ENCODE results near the gene KLF4. TPM values are rescaled to one million over a fixed set of nuclear protein-coding genes. Genes with fewer than 3 reads are reported as not detected.

The KLF4 gene
- total RNA-seq, 1 donor from 2014 or later: 4.4 TPM

- Histone ChIP-seq H3K4me2 (ENCODE audit: low read length) (no peak overlapping the region), H3K27me3 (ENCODE audit: insufficient read depth, low read length) (peaks cover 4% of the 10 kb centered on the region), H3K27ac (ENCODE audit: low read depth, low read length) (no peak overlapping the region), H3K4me3 (ENCODE audit: insufficient read depth, low read depth, low read length) (no peak overlapping the region), H2AFZ (ENCODE audit: low read depth, low read length) (no peak overlapping the region), H3K79me2 (ENCODE audit: insufficient read depth, low read length) (no peaks in the 10 kb centered on the region), H3K9ac (ENCODE audit: low read length) (no peak overlapping the region), H3K4me1 (ENCODE audit: insufficient read depth, low read length) (peaks cover 3% of the 10 kb centered on the region), H3K36me3 (ENCODE audit: insufficient read depth, low read length) (no peaks in the 10 kb centered on the region), H4K20me1 (ENCODE audit: insufficient read depth, low read length) (no peaks in the 10 kb centered on the region), H3K9me3 (ENCODE audit: insufficient read depth, low read depth, low read length) (no peaks in the 10 kb centered on the region)
- H3K4me3 Mint-ChIP-seq (ENCODE audit: unreplicated experiment): no peak overlapping the region
- H3K36me3 Mint-ChIP-seq (ENCODE audit: low read depth, unreplicated experiment): no peaks in the 10 kb centered on the region
- H3K4me1 Mint-ChIP-seq (ENCODE audit: low read depth, unreplicated experiment): peaks cover 4% of the 10 kb centered on the region
- DNase-seq (ENCODE audit: low read depth) (no peak), FAIRE-seq (no peak)
- TF ChIP-seq CTCF (IDR thresholded peaks at IDR 0.05; ENCODE audit: insufficient read depth, low read depth, low read length) (no peak), EZH2 (IDR thresholded peaks at IDR 0.05; ENCODE audit: insufficient read depth, low read length) (no peak)
- H3K9me3 Mint-ChIP-seq (ENCODE audit: unreplicated experiment): no peaks in the 10 kb centered on the region
- H3K27ac Mint-ChIP-seq (ENCODE audit: unreplicated experiment): no peak overlapping the region
- H3K27me3 Mint-ChIP-seq (ENCODE audit: low read depth, unreplicated experiment): peaks cover 13% of the 10 kb centered on the region
Measured at GRCh38 chr9:107460153-107461023, 29.2 kb downstream of the KLF4 start.

DNA sequence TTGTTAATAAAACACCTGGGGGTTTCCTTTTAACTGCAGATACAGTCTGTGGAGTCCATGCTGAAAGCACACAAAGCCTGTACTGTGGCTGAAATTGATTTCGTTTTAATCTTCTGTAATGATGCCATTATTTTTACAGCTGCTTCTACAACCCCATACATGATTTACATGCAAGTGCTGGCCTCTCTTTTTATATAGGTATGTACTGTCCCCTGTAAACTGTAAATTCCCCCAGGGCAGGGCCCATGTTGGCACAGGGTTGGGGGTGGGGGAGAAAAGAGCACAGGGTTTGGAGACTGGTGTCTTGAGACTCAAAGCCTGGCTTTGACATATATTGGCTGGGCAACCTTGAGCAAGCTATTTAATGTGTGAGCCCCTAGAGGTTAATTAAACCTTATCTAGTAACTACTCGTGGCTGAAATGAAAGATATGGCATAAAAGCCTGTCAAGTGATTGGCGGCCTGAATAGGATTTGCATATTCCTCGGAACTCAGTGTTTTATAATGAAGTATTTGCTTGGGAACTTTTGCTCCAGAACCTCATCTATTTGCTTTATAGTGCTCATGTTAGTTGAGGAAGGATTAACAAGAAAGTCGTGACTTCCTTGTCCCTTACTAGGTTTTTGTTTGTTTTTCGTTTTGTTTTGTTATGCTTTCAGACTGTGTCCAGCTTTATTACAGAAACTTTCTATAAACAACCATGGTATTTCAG lies 34.0 kb downstream of the KLF4 start:
- FAIRE-seq (no peak), DNase-seq (ENCODE audit: low read depth) (no peak)
- no peaks in the 10 kb centered on the region for H3K27me3 ChIP-seq (ENCODE audit: insufficient read depth, low read length)
- no peak overlapping the region for H3K4me3 ChIP-seq (ENCODE audit: insufficient read depth, low read depth, low read length)
- no peaks in the 10 kb centered on the region for H3K9me3 ChIP-seq (ENCODE audit: insufficient read depth, low read depth, low read length)
- Mint-ChIP-seq H3K36me3 (ENCODE audit: low read depth, unreplicated experiment) (no peaks in the 10 kb centered on the region), H3K9me3 (ENCODE audit: unreplicated experiment) (no peaks in the 10 kb centered on the region), H3K27ac (ENCODE audit: unreplicated experiment) (no peak overlapping the region), H3K27me3 (ENCODE audit: low read depth, unreplicated experiment) (peaks cover 7% of the 10 kb centered on the region), H3K4me3 (ENCODE audit: unreplicated experiment) (no peak overlapping the region), H3K4me1 (ENCODE audit: low read depth, unreplicated experiment) (no peaks in the 10 kb centered on the region)
- H2AFZ ChIP-seq (ENCODE audit: low read depth, low read length): no peak overlapping the region
- no peak overlapping the region for H3K9ac ChIP-seq (ENCODE audit: low read length)
- H3K36me3 ChIP-seq (ENCODE audit: insufficient read depth, low read length): no peaks in the 10 kb centered on the region
- no peaks in the 10 kb centered on the region for H4K20me1 ChIP-seq (ENCODE audit: insufficient read depth, low read length)
- no peak overlapping the region for H3K4me2 ChIP-seq (ENCODE audit: low read length)
- H3K27ac ChIP-seq (ENCODE audit: low read depth, low read length): no peak overlapping the region
- H3K4me1 ChIP-seq (ENCODE audit: insufficient read depth, low read length): no peaks in the 10 kb centered on the region
- TF ChIP-seq CTCF (IDR thresholded peaks at IDR 0.05; ENCODE audit: insufficient read depth, low read depth, low read length): no peak
- TF ChIP-seq EZH2 (IDR thresholded peaks at IDR 0.05; ENCODE audit: insufficient read depth, low read length): no peak
- no peaks in the 10 kb centered on the region for H3K79me2 ChIP-seq (ENCODE audit: insufficient read depth, low read length)

Data from astrocyte (in vitro differentiated cells and primary cell).